CD4-positive, alpha-beta T cell treated with Interleukin-10 for 1 hour (primary cell): ENCODE data around the gene EXOC4.

Experiments
- DNase-seq: peaks from one replicate; pipeline ENCODE4 v3.0.0-alpha.2; 2020

Gene EXOC4

DNA sequence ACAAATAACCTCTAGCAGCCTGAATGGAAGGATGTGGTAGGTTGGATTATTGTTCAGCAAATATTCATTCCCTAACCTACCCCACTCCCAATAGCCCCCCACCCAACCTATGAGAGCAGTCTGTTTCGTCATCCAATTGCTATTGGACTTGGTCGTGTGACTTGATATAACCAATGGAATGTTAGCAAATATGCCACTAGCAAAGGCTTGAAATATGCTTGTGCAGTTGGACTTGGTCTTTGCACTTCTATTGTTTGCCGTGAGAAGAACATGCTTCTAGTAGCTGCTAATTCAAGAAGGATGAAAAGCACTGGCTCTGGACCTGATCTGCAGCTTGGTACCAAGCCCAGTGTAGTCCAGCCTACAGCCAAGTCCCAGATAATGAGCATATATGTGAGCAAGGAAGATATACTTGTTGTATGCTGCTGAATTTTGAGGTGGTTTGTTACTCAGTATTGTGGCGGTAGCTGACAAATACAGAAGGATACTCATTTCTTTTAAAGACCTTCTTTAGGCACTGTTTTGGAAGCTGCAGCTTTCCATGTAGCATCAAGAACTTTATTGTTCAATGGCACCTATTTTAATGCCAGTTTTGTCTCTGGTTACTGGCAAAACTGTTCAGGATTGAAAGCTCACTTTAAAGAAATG, 180.4 kb downstream of the EXOC4 start:
- no peak for DNase-seq

DNA sequence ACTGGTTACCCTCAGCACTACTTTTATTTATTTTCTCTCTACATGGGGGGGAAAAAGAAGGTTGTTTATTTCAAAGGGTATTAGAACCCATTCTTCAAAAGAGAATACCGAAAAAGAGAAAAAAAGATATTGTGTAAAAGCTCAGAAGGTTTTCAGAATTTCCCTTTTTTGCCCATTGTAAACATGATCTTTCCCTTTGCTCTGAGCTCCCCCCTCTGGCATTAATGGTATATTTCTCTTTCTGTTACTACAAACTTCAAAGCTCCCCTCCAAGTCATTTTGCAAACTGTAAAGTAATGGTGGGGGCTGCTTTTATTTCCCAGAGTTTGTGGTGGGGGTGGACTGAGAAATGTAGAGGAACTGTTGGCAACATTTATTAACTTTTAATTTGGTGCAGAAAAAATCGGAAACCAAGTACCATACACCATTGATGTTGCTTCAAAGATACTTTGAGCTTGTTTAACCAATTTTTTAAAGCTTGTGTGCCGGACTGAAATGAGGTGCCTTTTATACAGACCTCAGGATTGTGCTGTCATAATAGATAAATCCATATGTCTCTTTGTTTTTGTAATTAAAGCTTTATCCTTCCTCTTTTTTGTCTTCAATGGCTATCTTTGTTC, 181.5 kb downstream of the EXOC4 start:
- peak; percentile 30 for DNase-seq

DNA sequence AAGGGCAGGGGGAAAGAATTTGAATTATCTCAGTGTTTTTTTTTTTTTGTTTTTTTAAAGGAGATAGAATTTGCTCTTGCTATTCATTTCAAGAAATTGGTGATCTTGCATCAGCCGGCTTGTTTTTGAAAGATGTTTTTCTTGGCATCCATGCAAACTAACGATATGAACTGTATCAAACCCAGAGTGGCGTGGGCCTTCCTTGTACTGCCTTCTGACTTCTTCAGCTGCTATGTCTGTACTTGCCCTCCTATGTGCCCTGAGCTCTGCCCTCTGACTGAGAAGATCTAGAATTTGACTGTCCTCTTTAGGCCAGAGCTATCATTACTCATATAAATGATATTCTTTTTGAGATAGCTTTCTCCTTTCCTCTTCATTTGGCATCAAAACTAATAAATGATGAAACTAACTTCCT, 183.1 kb downstream of the EXOC4 start:
- DNase-seq, result no peak

DNA sequence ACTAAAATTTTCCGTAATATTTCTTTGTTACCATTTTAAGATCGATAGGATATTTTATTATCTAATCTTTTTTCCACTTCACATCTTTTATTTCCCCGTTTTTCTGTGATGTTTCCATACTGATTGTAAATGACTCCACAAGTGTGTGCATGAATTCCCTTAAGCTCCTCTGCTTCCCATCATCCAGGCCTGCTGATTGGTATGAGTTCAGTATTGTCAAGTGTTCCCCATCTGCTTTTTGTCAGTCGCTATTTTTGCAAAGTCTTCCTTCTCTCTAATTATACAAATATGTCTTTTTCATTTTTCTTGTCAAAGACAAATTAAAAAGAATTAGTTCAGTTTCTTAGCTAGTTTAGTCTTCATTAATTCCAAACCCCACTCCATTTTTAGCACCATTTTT, 184.7 kb downstream of the EXOC4 start:
- DNase-seq, result no peak

DNA sequence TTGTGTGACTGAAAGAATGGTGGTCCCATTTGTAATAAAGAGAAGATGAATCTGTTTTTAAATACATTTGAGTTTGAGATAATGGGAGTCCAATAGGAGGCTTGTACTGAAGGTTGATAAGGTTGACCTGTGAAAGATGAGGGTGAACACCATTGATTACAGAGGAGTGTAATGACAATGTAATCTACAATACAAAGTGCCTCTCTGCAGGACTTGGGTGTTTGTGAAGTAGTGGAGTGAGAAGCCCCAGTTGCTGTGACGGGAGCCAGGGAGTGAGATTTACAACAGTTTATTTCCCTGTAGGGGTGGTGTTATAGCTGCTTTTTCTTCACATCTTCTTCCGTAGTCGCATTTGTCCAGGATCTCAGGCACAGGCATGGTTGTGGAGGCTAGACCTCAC, 189.9 kb downstream of the EXOC4 start:
- no peak for DNase-seq

DNA sequence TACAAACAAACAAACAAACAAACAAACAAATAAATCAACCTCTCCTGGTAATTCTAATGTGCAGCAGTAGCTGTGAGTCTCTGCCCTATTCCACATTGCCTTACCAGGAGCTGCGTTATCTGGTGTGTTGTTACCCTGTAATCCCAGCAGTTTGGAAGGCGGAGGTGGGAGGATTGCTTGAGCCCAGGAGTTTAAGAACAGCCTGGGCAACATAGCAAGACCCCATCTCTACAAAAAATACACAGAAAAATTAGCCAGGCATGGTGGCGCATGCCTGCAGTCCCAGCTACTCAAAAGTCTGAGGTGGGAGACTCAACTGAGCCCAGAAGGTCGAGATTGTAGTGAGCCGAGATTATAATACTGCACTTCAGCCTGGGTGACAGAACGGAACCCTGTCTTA, 192.7 kb downstream of the EXOC4 start:
- no peak for DNase-seq

DNA sequence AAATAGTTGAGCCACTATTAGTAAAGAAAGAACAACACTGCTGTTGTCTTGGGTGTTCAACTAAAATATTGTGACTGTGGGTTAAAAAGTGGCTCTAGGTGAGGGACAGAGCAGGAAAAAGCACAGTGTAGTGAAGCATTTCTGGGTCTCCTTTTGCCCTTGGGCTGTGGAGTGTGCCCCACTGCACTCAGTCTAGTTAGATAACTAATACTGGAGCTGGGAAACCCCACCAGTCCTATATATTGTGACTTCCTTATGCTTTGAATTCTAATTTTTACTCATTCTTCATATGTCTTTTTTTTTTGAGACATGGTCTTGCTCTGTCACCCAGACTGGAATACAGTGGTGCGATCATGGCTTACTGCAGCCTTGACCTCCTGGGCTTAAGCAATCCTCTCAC, 195.1 kb downstream of the EXOC4 start:
- no peak for DNase-seq

DNA sequence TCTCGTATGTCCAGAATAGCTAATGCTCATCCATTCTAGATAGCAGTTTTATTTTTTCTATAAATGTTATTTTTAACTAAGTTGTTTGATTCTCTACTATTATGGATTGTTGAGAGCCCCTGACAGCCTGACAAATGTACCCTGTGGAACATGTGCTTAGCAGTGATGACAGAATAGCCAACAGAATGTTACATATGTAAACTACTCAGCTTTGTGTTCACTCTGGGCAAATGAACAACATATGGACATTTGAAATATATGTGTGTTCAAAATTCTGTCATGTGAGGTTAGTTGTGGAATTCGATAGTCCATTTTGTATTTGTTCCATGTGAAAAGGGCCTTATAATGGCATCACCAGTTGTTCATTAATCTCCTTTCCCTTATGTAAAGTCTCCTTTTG, 199.7 kb downstream of the EXOC4 start:
- no peak for DNase-seq

DNA sequence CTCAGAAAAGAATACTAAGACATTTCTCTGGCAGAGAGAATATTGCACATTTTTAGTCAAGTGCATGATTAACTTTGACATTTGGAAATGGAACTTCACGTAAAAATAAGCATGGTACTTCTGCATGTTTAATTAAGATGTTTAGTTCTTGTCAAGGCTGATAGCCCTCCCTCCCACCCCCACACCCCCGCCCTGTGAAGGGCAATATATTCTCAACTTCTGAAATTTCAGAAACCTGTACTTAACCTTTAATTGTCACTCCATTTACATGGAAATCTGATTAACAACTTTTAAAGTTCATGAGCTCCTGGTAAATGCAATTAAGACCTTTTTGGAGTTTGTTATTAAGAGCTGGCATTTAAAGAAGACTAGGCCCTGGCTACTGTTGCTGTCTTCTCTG, 205.8 kb downstream of the EXOC4 start:
- DNase-seq, result no peak

DNA sequence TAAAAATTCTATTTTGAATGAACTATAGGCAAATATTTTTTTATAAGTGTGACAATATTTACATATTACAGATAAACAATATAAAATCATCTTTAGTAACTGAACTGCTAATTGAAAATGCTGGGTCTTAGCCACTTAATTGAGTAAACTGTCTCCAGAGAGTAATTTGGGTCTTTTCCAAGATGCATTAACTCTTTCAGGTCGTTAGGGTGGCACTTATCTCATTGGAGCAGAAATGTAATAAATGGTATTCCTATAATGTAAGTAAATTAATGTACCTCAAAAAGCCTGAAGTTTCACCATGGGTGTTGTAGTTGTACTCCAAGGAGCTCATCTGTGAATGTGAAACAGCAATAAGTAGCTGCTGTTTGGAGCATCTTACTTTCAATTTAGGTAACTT, 208.5 kb downstream of the EXOC4 start:
- DNase-seq, result no peak

DNA sequence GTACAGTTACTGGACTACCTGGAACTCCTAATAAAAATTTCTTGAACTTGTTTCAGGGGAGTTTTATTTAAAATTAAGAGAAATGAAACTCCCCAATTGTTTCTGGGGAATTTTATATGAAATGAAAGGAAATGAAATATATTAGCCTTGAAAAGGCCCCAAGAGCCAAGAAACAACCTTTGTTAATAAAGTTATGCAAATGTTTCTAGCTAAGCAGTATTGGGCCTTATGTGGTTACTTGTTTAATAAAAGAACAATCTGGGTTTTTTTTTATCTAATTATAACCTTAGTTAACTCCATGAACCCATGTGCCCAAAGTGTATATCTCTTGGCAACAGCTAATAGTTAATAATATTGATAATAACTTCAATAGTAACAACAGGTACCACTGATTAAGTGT, 222.8 kb downstream of the EXOC4 start:
- DNase-seq, result no peak

DNA sequence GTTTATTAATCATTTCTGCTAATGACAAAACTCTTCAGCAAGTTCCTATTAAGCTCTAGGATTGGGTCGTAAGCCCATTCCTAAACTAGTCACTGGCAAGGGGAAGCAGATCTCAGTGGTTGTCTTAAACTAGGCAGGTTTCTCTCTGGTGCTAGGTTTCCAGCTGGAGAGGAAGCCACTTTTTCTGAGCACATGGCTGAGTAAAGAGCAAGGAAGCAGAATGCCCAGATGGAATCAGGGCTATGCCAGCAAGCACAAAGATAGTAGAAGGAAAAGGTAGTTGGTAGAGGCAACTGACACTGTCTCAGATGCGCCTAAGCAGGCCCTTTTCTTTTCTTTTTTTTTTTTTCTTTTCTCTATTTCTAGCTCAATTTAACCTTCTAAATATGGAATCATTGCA, 224.9 kb downstream of the EXOC4 start:
- DNase-seq, result no peak

DNA sequence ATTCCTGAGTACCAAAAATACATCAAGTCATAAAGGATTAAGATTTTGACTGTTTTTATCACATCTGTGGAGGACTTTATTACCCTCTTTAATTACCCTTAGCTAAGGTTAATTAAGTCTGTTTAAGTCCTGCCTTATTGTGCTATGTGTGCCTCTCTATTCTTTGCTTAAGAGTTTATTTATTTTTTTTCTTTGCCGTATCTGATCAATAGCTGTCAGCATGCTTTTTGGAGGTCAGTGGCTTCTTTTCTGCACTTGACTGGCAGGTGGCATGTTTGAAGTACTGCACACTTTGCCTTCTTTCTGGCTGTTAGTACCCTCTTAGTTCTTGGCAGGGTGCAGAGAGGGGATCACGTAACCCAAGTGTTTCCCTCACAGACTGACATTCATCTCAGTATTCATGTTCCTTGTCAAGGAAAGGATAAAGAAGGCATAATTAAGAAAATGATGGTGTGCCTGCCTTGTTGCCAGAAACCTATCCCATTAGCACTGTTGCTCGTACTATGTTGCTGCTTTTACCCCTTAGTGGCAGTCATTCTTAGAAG, 225.8 kb downstream of the EXOC4 start:
- DNase-seq, result no peak

DNA sequence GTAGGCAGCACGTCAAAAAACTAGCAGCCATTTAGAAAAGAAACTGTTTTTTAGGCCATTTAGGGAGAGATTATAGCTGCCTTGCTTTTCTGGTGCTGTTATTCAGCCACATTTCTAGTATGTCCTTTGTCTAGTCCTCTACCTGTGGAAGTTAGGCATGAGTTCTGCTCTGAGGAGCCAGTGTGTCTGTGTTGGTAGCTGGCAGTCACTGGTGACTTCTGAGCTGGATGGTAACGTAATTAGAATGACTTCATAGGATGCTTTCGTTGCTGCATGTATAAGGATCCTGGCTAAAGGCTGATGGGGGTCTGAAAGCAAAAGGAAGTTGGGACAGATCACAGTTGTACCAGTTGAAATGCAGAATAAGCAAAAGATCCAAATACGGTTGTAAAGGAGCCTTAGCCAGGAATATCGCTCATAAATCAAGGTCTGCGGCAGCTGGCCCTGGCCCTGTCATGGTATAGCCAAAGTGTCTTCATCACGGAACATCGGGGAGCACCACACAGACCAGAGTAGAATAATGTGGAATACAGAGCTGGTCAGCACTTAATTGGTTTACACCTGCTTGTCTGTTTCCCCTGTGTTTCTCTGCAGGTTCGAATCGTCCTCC, 226.7 kb downstream of the EXOC4 start:
- DNase-seq, result no peak

DNA sequence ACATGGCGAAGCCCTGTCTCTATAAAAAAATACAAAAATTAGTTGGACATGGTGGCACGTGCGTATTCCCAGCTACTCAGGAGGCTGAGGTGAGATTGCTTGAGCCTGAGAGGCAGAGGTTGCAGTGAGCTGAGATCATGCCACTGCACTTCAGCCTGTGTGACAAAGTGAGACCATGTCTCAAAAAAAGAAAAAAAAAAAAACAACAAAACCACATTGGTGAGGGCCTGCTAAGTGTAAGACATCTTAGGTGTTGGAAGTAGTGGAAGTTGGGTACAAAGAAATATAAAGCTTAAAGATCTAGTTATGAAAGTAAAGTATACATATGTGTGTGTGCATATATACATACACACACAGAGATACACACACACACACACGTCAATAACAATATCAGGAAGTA, 228.0 kb downstream of the EXOC4 start:
- no peak for DNase-seq

DNA sequence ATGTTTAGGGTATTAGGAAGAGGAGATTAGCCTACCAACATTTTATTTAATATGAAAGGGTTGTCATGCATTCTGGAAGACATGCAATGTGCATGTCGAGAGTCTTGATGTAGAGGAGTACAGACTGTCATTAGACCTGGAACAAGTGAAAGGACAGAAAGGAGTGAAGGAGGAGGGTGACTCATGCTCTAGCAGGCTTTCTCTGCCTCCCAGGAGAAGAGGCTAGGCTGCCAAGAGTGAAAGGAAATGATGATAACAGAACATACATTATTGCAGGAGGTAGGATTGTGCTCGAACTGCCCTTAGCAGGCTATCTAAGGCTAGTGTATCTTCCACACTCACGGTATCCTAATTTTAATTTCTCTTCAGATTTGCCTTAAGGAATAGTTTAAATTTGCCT, 228.8 kb downstream of the EXOC4 start:
- DNase-seq, result no peak

DNA sequence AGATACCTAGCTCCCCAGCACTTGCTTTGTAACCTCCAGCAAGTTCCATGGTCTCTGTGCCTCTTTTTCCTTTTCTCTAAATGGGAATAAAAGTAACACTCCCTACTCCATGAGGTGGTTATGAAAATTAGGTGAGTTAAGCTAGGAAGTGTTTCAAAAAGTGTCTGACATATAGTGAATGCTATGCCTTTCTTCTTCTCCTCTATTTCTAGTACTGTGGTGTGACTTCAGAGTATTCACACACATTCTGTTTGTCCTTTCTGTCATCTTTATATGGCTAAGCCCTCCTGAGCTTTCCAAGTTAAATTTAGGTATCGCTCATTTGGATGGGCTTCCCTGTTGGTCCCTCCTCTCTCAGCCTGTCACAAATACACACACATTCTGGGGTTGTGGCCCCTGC, 229.7 kb downstream of the EXOC4 start:
- no peak for DNase-seq

DNA sequence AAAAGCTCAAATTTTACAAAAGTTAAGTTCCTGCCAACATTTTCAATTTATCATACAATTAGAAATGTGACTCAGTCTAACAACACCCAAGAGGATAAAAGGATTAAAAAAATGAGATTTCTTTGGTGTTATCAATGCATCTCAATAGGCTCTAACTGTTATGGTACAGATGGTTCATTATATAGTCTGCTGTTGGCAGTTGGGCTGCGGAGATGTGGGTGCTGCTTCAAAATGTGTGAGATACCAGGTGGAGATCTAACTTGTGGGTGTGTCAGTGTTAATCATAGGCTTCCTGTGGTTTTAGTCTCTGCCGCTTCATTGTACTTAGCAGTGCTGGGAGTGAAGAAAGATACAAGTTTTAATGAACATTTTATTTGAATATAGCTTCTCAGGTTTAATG, 231.2 kb downstream of the EXOC4 start:
- DNase-seq, result peak; percentile 54

DNA sequence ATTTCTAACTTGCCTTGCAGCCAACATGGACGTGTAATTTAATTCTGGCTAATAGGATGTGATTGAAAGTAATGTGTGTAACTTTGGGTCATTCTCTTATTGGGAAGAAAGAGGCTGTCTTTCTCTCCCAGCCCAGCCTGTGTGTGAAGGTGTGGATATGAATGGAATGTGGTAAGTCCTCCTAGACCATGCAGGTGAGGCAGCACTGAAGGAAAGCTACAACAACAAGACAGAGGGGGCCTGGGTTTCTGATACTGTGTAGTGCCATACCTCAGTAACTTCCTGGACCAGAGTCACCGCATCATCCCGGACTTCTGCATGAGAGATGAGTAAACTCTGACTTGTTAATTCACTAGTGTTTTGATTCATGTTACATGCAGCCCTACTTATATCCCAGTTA, 237.0 kb downstream of the EXOC4 start:
- no peak for DNase-seq

DNA sequence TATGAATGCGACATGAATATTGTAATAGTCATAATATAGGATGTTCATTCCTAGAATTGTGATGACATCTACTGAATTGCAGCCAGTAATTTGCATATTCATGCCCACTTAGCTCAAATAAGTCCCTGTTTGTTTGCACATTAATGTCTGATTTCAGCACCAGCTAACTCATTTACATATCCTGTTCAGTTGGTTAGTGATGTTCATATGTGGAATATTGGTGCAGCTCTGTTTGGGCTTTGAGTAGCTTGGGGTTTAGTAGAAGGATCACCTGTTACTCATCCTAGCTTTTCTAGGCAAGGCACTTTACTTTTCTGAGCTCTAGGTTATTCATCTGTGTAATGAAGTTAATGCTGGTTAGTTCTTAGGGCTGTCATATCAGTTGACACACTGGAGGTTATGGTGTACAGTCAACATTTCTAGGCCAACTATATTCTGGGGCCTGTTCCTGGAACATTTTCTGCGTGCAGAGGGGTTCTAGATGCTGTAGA, 238.4 kb downstream of the EXOC4 start:
- DNase-seq, result no peak

DNA sequence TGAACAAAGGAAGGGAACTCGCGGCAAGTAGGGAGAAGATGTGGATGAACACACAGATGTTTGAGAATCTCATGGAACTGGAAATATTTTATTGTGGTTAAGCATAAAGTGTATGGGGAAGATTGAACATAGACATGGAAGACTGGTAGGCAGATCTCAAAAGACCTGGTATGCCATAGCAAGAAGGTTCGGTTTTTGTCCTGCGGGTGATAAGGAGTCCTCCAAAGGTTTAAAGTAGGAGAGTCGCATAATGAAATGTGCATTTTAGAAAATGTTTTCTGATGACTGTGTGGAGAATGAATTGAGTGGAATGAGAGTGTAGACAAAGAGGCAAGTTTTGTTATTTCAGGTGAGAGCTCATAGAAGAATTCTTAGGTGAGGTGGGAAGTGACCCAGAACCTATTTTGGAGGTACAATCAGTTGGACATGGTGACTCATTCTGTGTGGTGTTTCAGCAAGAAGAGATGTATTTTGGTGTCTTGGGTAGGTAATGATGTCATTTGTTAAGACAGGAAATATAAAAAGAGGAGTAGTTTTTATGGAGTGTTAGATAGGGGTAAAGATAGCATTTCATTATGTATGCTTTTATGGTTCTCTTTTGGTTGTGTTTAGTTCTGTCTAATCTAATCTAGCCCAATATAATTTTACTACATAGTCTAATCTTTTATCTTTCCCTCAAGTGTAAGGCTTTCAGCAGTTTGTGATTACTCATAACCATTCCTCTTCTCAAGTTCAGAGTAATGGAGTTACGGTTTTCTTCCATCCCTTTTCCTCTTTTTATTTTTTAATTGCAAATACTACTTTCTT, 239.2 kb downstream of the EXOC4 start:
- DNase-seq, result no peak

DNA sequence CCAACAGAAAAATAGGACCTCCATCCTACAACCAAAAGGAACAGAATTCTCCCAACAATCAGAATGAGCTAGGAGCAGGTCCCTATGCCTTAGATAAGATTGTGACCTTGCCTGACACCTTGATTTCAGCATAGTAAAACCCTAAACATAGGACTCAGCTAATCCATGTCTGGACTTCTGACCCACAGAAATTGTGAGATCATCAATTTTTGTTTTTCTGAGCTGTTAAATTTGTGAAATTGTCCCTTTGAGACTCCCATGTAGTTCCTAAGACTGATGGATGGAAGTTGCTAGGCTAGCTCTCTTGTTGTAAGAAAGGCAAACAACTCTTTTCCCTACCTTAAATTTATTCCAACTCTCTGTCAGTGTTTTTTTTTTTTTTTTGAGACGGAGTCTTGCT, 244.2 kb downstream of the EXOC4 start:
- no peak for DNase-seq

DNA sequence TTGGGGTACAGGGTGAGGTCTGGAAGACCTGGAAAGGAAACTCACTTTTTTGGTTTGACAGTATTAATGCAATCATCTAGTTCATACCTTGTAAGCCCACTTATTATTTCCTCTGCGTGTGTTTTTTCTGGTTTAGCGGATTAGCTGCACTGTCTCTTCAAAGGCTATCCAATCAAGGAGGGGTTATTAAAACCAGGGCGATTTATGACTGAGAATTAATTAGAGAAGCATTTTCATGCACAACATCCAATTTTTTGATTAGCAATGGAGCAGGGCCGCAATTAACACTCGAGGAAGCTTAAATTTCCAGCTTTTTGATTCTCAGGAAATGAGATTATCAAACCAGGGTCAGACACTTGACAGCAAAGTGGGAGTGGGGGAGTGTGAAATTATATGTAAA, 248.9 kb downstream of the EXOC4 start:
- DNase-seq, result no peak

DNA sequence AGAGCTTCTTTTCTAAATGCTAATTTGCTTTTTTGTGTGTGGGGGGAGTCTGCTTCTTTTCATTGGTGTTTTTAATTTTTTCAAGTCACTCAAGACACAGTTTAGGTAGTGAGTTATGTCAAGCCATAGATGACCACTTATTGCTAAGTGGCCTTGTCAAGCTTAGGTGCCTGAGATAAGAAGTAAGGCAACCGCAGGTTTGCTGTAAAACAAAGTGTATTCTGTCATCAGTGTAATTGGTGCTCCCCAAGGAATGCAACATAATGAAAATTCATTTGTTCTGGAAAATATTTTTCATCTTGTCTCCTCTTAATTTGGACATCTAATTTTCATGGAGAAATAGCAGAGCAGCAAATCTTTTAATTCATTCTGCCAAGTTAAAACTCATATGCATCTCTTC, 249.6 kb downstream of the EXOC4 start:
- DNase-seq, result no peak
